Activated CD8-positive, alpha-beta memory T cell treated with anti-CD3 and anti-CD28 coated beads for 24 hours (primary cell): ENCODE data around the gene PEX11B.

Source experiments
- DNase-seq: peaks from one replicate; pipeline ENCODE4 v3.0.0-alpha.2; 2020

The PEX11B gene

GRCh38 chr1:145868232-145868631, 50.3 kb downstream of the PEX11B start:
- no peak for DNase-seq

GRCh38 chr1:145863282-145864018, 55.1 kb downstream of the PEX11B start:
- DNase-seq, result no peak
